ENCODE measurements around the gene LYPD1. TPM values are rescaled to one million over a fixed set of nuclear protein-coding genes. Genes with fewer than 3 reads are reported as not detected.
"Not testable (repeated sequence)": the region's sequence is repeated elsewhere in the genome, so short reads cannot be mapped to it uniquely, and the experiment has no call there.

LYPD1 gene, protein sequence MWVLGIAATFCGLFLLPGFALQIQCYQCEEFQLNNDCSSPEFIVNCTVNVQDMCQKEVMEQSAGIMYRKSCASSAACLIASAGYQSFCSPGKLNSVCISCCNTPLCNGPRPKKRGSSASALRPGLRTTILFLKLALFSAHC
- 6.1 TPM for total RNA-seq
- 10 to 100 TPM in 3 of 8 donors, 1 to 10 TPM in 5; 4.7 to 23.5 (median 8.0) TPM for polyA plus RNA-seq (ENCODE audit: insufficient read depth in 1 of 8, insufficient read length in 8 of 8, low replicate concordance in 1 of 8)
- long read RNA-seq, donor 1, partial matches to known transcripts: 0 of 3 reads
- long read RNA-seq, donor 1, other reads (novel, unspliced or antisense): 0 of 3 reads
- long read RNA-seq, donor 2: 0 reads
- long read RNA-seq, donor 3, partial matches to known transcripts: 0 of 2 reads
- long read RNA-seq, donor 3, other reads (novel, unspliced or antisense): 0 of 2 reads
- long read RNA-seq, donor 4: 0 reads
- long read RNA-seq, donor 5, transcript LYPD1-202 (3 exons, 1,891 nt): major isoform, 12 of 12 reads
- long read RNA-seq, donor 5, partial matches to known transcripts: 0 of 12 reads
- long read RNA-seq, donor 5, other reads (novel, unspliced or antisense): 0 of 12 reads
- long read RNA-seq, donor 6, partial matches to known transcripts: 0 of 1 reads
- long read RNA-seq, donor 6, other reads (novel, unspliced or antisense): 0 of 1 reads
- long read RNA-seq, donor 7, partial matches to known transcripts: 0 of 3 reads
- long read RNA-seq, donor 7, other reads (novel, unspliced or antisense): 0 of 3 reads
- long read RNA-seq, donor 8, partial matches to known transcripts: 0 of 4 reads
- long read RNA-seq, donor 8, other reads (novel, unspliced or antisense): 0 of 4 reads
- long read RNA-seq, donor 9, partial matches to known transcripts: 0 of 2 reads
- long read RNA-seq, donor 9, other reads (novel, unspliced or antisense): 0 of 2 reads
- long read RNA-seq, donor 10, transcript LYPD1-202 (3 exons, 1,891 nt): major isoform, 8 of 8 reads
- long read RNA-seq, donor 10, partial matches to known transcripts: 0 of 8 reads
- long read RNA-seq, donor 10, other reads (novel, unspliced or antisense): 0 of 8 reads
- long read RNA-seq, donor 11, partial matches to known transcripts: 5 of 9 reads
- long read RNA-seq, donor 11, other reads (novel, unspliced or antisense): 0 of 9 reads

DNA sequence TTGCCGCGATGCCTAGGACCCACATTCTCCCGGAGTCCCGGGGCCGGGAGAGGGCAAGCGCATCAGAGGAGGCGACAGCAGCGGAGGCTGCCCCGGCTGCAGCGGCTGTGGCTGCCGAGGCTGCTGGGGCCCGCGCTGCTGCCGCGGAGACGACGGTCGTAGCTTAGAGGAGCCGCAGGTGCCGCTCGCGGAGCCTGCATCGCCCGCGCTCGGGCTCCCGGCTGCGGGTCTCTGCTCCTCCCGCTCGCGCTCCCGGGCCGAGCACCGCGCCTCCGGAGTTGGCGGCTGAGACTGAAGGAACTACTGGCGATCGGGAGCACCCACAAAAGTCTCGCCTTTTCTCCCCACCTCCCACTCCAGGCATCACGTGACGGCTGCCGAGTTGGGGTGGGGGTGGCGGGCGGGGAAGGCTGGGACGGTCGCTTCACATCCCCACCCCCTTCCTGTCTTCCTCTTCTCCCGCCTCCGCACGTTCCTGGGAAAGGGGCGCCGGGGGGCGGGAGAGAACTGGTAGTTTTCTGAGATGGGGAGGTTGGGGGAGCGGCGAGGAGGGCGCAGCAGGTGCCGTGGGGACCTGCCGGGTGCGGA lies at the start of gene LYPD1:
LYPD1 (minus strand) TSS at position 298 of the 588 bp plus-strand sequence; CDS start at position 25, 273 bp downstream.
- Histone ChIP-seq H3K27ac (ENCODE audit: low read length) (no peak within 1 kb of the TSS), H3K27me3 (ENCODE audit: control insufficient read depth, insufficient read depth, low read length) (peaks cover 49% of the 10 kb centered on the region), H3K36me3 (ENCODE audit: control insufficient read depth, insufficient read depth, low read length) (no peaks in the 10 kb centered on the region), H3K4me1 (ENCODE audit: control insufficient read depth, insufficient read depth, low read length) (peaks cover 30% of the 10 kb centered on the region), H3K9me3 (replicated peaks; ENCODE audit: control insufficient read depth, low read depth, low read length) (no peaks in the 10 kb centered on the region), H3K4me3 (ENCODE audit: low read length) (peak within 1 kb of the TSS; percentile 39)
- DNase-seq: peak; percentile 54
- WGBS (ENCODE audit: insufficient coverage): under 1% methylated on average over 38 of the region's 59 CpGs

DNA sequence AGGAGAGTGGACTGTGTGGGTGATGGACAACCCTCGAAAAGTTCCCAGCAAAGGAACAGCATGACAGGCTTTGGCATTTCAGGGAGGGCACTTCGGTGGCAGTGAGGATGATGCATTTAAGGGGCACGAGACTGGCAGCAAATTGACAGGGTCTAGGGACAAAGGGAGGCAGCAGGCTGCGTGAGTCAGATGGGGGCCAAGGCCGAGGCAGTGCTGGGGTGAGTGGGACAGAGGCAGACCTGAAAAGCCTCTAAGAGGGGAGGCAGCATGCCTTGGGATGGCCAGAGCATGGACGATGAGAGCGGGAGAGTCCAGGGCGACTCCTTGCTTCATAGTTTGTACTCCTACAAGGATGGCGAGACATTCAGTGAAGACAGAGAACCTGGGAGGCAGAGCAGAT lies 49.5 kb upstream of the LYPD1 start:
- no peak for DNase-seq
- Histone ChIP-seq H3K9me3 (replicated peaks; ENCODE audit: control insufficient read depth, low read depth, low read length) (no peaks in the 10 kb centered on the region), H3K36me3 (ENCODE audit: control insufficient read depth, insufficient read depth, low read length) (no peaks in the 10 kb centered on the region), H3K27me3 (ENCODE audit: control insufficient read depth, insufficient read depth, low read length) (no peaks in the 10 kb centered on the region), H3K4me1 (ENCODE audit: control insufficient read depth, insufficient read depth, low read length) (peaks cover 4% of the 10 kb centered on the region), H3K4me3 (ENCODE audit: low read length) (no peak overlapping the region), H3K27ac (ENCODE audit: low read length) (no peak overlapping the region)
- 95% methylated on average over 9 of the region's 9 CpGs for WGBS (ENCODE audit: insufficient coverage)

DNA sequence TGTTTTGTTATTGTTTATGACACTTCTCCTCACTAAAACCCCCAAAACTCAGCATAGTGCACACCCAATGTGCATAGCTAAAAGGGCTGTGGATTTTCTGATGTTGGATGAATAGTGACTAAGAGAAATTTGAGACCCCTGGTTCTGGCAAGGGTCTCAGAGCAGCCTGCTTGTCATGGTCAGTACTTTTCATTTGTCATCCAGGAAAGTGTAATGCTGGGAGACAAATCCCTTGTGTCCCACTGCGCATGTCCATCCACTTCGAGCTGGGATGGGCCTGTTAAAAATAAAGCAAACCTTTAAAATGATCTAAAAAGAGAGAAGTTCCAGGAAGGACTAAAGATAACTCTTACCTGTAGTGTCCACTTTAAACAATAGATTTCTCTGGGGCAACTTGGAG lies 46.9 kb upstream of the LYPD1 start:
- no peak for DNase-seq
- Histone ChIP-seq H3K36me3 (ENCODE audit: control insufficient read depth, insufficient read depth, low read length) (no peaks in the 10 kb centered on the region), H3K9me3 (replicated peaks; ENCODE audit: control insufficient read depth, low read depth, low read length) (no peaks in the 10 kb centered on the region), H3K27me3 (ENCODE audit: control insufficient read depth, insufficient read depth, low read length) (no peaks in the 10 kb centered on the region), H3K4me3 (ENCODE audit: low read length) (no peak overlapping the region), H3K27ac (ENCODE audit: low read length) (no peak overlapping the region), H3K4me1 (ENCODE audit: control insufficient read depth, insufficient read depth, low read length) (peaks cover 4% of the 10 kb centered on the region)
- WGBS (ENCODE audit: insufficient coverage): no CpG with 5 or more reads among the region's 2 CpGs

DNA sequence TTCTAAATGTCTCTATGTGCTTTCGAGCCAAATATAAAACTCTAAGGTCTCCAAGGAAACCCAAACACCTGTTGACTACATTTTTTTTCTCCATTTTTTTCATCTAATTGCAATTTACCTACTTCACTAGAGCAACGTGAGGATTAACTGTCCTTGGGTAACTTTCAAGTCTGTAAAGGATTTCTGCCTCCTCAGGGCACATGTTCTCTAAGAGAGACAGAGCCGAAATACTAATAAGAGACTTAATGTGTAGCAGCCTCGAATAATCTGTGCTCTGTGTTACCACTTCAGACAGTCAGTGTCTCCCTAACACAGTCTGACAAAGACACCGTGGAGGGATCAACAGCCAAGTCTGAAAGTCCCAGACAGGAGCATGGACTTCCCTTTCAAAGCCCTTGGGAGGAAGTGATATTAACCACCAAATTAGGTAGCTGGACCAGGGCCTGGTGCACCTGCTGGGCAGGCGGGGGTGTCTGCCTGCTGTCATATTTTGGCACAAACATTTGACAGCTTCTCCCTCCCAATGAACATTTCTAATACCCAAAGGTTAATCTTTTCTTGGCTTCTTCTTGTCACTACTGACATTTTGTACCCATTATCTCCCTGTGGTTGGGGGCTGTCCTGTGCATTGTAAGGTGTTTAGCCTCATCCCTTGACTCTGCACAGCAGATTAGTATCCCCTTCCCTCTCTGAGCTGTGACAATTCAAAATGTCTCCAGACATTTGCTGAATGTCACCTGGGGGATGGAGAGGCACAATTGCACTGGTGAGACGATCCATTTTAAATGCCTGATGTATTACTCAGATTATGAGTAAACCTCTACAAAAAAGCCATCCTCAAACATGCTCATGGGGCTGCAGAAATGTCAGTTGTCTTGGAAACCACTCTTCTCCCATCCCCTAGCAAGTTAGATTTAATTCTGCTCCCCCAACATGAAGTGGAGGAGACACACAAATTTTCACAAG lies 45.7 kb upstream of the LYPD1 start:
- H3K9me3 ChIP-seq (replicated peaks; ENCODE audit: control insufficient read depth, low read depth, low read length): no peaks in the 10 kb centered on the region
- H3K4me3 ChIP-seq (ENCODE audit: low read length): no peak overlapping the region
- H3K36me3 ChIP-seq (ENCODE audit: control insufficient read depth, insufficient read depth, low read length): no peaks in the 10 kb centered on the region
- 0% methylated on average over 1 of the region's 7 CpGs for WGBS (ENCODE audit: insufficient coverage)
- H3K27me3 ChIP-seq (ENCODE audit: control insufficient read depth, insufficient read depth, low read length): no peaks in the 10 kb centered on the region
- no peak overlapping the region for H3K27ac ChIP-seq (ENCODE audit: low read length)
- peaks cover 4% of the 10 kb centered on the region for H3K4me1 ChIP-seq (ENCODE audit: control insufficient read depth, insufficient read depth, low read length)
- DNase-seq: no peak

DNA sequence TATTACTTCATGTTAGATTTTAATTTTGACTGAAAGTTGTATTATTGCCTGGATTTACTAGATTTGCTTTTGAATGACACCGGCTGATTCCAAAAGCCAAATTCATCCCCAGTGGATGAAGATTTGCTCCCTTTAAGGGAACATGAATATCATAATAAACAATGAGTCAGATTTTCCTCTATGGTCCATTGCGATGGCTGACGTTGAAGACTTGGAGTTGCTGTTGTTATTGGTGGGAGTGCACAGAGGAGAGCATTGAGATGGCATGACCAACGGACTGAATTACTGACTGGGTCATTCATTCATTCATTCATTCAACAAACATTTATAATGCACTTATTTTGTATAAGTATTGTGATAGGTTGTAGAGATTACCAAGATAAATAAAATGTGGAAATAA lies 33.4 kb upstream of the LYPD1 start:
- Histone ChIP-seq H3K4me1 (ENCODE audit: control insufficient read depth, insufficient read depth, low read length) (no peaks in the 10 kb centered on the region), H3K27me3 (ENCODE audit: control insufficient read depth, insufficient read depth, low read length) (no peaks in the 10 kb centered on the region), H3K36me3 (ENCODE audit: control insufficient read depth, insufficient read depth, low read length) (no peaks in the 10 kb centered on the region), H3K27ac (ENCODE audit: low read length) (no peak overlapping the region), H3K4me3 (ENCODE audit: low read length) (no peak overlapping the region), H3K9me3 (replicated peaks; ENCODE audit: control insufficient read depth, low read depth, low read length) (no peaks in the 10 kb centered on the region)
- WGBS (ENCODE audit: insufficient coverage): no CpG with 5 or more reads among the region's 4 CpGs
- no peak for DNase-seq

DNA sequence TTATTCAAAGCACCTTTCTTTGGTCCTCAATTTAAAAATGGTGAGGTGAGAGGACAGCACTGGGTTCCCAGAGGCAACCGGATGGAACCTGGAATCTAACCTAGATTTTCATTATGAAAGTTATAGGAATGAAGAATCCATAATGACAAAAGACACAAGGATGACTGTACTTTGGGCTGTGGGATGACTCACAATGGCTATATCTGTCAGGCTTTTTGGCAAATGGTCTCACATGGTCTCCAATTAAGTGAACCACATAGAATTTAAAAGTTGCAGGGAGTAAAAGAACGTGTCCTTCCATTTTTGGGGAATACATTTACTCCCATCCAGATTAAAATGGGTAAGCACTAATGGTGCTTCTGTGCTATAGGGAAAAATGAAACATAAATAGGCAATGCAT lies 31.8 kb upstream of the LYPD1 start:
- Histone ChIP-seq H3K9me3 (replicated peaks; ENCODE audit: control insufficient read depth, low read depth, low read length) (no peaks in the 10 kb centered on the region), H3K36me3 (ENCODE audit: control insufficient read depth, insufficient read depth, low read length) (no peaks in the 10 kb centered on the region), H3K4me3 (ENCODE audit: low read length) (no peak overlapping the region), H3K27ac (ENCODE audit: low read length) (no peak overlapping the region), H3K4me1 (ENCODE audit: control insufficient read depth, insufficient read depth, low read length) (no peaks in the 10 kb centered on the region), H3K27me3 (ENCODE audit: control insufficient read depth, insufficient read depth, low read length) (no peaks in the 10 kb centered on the region)
- WGBS (ENCODE audit: insufficient coverage): no CpG with 5 or more reads among the region's 2 CpGs
- no peak for DNase-seq

DNA sequence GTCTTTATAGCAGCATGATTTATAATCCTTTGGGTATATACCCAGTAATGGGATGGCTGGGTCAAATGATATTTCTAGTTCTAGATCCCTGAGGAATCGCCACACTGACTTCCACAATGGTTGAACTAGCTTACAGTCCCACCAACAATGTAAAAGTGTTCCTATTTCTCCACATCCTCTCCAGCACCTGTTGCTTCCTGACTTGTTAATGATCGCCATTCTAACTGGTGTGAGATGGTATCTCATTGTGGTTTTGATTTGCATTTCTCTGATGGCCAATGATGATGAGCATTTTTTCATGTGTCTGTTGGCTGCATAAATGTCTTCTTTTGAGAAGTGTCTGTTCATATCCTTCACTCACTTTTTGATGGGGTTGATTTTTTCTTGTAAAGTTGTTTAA lies 29.8 kb upstream of the LYPD1 start:
- DNase-seq; H3K27me3 ChIP-seq (ENCODE audit: control insufficient read depth, insufficient read depth, low read length); H3K36me3 ChIP-seq (ENCODE audit: control insufficient read depth, insufficient read depth, low read length); H3K4me1 ChIP-seq (ENCODE audit: control insufficient read depth, insufficient read depth, low read length); H3K4me3 ChIP-seq (ENCODE audit: low read length); H3K9me3 ChIP-seq (replicated peaks; ENCODE audit: control insufficient read depth, low read depth, low read length); H3K27ac ChIP-seq (ENCODE audit: low read length): not testable (repeated sequence)
- no CpG with 5 or more reads among the region's 2 CpGs for WGBS (ENCODE audit: insufficient coverage)

DNA sequence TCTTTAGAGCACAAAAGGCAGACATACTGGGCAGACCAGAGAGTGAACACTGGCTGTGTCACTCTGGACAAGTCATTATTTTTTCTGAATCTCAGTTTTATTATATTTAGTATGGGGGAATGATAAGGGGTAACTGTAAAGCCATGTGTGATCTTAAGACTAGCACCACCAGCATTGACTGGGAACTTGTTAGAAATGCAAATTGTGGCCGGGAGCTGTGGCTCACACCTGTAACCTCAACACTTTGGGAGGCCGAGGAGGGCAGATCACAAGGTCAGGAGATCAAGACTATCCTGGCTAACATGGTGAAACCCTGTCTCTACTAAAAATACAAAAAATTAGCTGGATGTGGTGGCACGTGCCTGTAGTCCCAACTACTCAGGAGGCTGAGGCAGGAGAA lies 28.3 kb upstream of the LYPD1 start:
- H3K27me3 ChIP-seq (ENCODE audit: control insufficient read depth, insufficient read depth, low read length); H3K4me3 ChIP-seq (ENCODE audit: low read length); H3K27ac ChIP-seq (ENCODE audit: low read length); H3K4me1 ChIP-seq (ENCODE audit: control insufficient read depth, insufficient read depth, low read length); DNase-seq; H3K36me3 ChIP-seq (ENCODE audit: control insufficient read depth, insufficient read depth, low read length); H3K9me3 ChIP-seq (replicated peaks; ENCODE audit: control insufficient read depth, low read depth, low read length): not testable (repeated sequence)
- WGBS (ENCODE audit: insufficient coverage): no CpG with 5 or more reads among the region's 3 CpGs

DNA sequence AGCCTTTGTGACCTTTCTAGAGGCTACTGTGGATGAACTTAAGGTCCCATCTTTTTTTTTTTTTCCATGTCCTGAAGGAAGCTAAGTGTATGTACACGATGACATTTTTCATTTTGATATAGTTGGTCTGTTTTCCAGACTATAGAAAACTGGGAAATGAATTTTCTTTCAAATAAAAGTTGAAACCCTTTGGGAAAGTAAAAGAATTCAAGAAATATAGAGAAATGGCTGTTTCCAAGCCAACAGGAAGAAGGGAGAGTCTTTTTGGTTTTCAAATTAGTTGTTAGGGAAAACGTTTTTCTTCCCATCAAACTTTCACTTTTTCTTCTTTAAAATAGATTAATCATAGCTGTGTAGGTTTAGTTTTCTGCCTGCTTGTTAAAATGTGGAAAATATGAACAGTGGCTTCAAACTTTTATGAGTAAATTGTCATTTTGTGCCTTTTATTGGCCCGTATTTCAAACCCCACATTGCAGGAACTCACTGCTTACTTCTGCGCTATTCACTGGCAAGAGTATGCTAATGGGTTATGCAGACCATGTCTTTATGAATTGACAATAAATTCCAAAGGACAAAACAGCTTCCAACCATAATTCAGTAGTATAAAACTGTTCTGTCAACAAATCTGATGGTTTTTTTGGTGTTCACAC lies 27.7 kb upstream of the LYPD1 start:
- Histone ChIP-seq H3K4me1 (ENCODE audit: control insufficient read depth, insufficient read depth, low read length) (no peaks in the 10 kb centered on the region), H3K4me3 (ENCODE audit: low read length) (no peak overlapping the region), H3K36me3 (ENCODE audit: control insufficient read depth, insufficient read depth, low read length) (no peaks in the 10 kb centered on the region), H3K27me3 (ENCODE audit: control insufficient read depth, insufficient read depth, low read length) (no peaks in the 10 kb centered on the region), H3K9me3 (replicated peaks; ENCODE audit: control insufficient read depth, low read depth, low read length) (no peaks in the 10 kb centered on the region), H3K27ac (ENCODE audit: low read length) (peak overlapping the region; percentile 37)
- WGBS (ENCODE audit: insufficient coverage): no CpG with 5 or more reads among the region's 4 CpGs
- DNase-seq: peak; percentile 93
